Measurements from ENCODE around the gene ZNF184. TPM values are rescaled to one million over a fixed set of nuclear protein-coding genes. Genes with fewer than 3 reads are reported as not detected.
A peak's percentile ranks its signal among the peaks of the same experiment; 100 is the strongest.

ZNF184 gene
- total and polyA plus RNA-seq, 9 of the 15 experiments (the other 6 are each of a cell fraction or from before 2014, with no cell fraction given), result 7.6 to 22.2 (median 12.8) TPM

GRCh38 chr6:27495386-27496135 lies 22.7 kb upstream of the ZNF184 start (continued):
- TF ChIP-seq, protein P1, sequence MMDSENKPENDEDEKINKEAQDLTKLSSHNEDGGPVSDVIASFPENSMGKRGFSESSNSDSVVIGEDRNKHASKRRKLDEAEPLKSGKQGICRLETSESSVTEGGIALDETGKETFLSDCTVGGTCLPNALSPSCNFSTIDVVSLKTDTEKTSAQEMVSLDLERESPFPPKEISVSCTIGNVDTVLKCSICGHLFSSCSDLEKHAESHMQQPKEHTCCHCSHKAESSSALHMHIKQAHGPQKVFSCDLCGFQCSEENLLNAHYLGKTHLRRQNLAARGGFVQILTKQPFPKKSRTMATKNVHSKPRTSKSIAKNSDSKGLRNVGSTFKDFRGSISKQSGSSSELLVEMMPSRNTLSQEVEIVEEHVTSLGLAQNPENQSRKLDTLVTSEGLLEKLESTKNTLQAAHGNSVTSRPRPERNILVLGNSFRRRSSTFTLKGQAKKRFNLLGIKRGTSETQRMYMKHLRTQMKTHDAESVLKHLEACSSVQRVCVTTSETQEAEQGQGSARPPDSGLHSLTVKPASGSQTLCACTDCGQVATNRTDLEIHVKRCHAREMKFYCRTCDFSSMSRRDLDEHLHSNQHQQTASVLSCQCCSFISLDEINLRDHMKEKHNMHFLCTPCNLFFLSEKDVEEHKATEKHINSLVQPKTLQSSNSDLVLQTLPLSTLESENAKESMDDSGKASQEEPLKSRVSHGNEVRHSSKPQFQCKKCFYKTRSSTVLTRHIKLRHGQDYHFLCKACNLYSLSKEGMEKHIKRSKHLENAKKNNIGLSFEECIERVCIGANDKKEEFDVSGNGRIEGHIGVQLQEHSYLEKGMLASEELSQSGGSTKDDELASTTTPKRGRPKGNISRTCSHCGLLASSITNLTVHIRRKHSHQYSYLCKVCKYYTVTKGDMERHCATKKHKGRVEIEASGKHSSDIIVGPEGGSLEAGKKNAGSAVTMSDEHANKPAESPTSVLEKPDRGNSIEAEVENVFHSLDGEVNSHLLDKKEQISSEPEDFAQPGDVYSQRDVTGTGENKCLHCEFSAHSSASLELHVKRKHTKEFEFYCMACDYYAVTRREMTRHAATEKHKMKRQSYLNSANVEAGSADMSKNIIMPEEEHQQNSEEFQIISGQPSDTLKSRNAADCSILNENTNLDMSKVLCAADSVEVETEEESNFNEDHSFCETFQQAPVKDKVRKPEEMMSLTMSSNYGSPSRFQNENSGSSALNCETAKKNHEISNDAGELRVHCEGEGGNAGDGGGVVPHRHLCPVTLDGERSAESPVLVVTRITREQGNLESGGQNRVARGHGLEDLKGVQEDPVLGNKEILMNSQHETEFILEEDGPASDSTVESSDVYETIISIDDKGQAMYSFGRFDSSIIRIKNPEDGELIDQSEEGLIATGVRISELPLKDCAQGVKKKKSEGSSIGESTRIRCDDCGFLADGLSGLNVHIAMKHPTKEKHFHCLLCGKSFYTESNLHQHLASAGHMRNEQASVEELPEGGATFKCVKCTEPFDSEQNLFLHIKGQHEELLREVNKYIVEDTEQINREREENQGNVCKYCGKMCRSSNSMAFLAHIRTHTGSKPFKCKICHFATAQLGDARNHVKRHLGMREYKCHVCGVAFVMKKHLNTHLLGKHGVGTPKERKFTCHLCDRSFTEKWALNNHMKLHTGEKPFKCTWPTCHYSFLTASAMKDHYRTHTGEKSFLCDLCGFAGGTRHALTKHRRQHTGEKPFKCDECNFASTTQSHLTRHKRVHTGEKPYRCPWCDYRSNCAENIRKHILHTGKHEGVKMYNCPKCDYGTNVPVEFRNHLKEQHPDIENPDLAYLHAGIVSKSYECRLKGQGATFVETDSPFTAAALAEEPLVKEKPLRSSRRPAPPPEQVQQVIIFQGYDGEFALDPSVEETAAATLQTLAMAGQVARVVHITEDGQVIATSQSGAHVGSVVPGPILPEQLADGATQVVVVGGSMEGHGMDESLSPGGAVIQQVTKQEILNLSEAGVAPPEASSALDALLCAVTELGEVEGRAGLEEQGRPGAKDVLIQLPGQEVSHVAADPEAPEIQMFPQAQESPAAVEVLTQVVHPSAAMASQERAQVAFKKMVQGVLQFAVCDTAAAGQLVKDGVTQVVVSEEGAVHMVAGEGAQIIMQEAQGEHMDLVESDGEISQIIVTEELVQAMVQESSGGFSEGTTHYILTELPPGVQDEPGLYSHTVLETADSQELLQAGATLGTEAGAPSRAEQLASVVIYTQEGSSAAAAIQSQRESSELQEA (IDR thresholded peaks at IDR 0.05; ENCODE audit: low read depth), result peak; percentile 75
- no peak for TF ChIP-seq ZNF79 (CRISPR knock-in tag; IDR thresholded peaks at IDR 0.05; ENCODE audit: low read depth)
- peak; percentile 74; the same call in 1 of the 2 replicates for TF ChIP-seq RFX5 (IDR thresholded peaks at IDR 0.05; ENCODE audit: low read depth, low read length)
- peak; percentile 99 for TF ChIP-seq ADNP (tag; IDR thresholded peaks at IDR 0.05)
- no peak for TF ChIP-seq IRF2 (CRISPR knock-in tag; IDR thresholded peaks at IDR 0.05)
- no peak for TF ChIP-seq NCOR1 (IDR thresholded peaks at IDR 0.05)
- TF ChIP-seq NR3C1 (CRISPR knock-in tag; IDR thresholded peaks at IDR 0.05), result no peak
- TF ChIP-seq ZNF778 (CRISPR knock-in tag; IDR thresholded peaks at IDR 0.05), result no peak
- TF ChIP-seq BRF1 (IDR thresholded peaks at IDR 0.05; ENCODE audit: borderline replicate concordance, extremely low read depth, insufficient read length), result peak; percentile 44
- no peak for TF ChIP-seq SMAD2 (IDR thresholded peaks at IDR 0.05; ENCODE audit: low read depth, low read length)
- TF ChIP-seq C11orf30 (IDR thresholded peaks at IDR 0.05; ENCODE audit: low read depth), result no peak; the same call in 1 of the 2 replicates
- TF ChIP-seq TARDBP (IDR thresholded peaks at IDR 0.05), result peak; percentile 94
- no peak; the same call in 1 of the 2 replicates for TF ChIP-seq FOXK1 (CRISPR knock-in tag; IDR thresholded peaks at IDR 0.05; ENCODE audit: borderline replicate concordance)
- TF ChIP-seq IRF1 (CRISPR knock-in tag; IDR thresholded peaks at IDR 0.05; ENCODE audit: borderline replicate concordance), result no peak
- TF ChIP-seq, protein P2, sequence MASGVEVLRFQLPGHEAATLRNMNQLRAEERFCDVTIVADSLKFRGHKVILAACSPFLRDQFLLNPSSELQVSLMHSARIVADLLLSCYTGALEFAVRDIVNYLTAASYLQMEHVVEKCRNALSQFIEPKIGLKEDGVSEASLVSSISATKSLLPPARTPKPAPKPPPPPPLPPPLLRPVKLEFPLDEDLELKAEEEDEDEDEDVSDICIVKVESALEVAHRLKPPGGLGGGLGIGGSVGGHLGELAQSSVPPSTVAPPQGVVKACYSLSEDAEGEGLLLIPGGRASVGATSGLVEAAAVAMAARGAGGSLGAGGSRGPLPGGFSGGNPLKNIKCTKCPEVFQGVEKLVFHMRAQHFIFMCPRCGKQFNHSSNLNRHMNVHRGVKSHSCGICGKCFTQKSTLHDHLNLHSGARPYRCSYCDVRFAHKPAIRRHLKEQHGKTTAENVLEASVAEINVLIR (CRISPR knock-in tag; IDR thresholded peaks at IDR 0.05), result peak; percentile 94
- TF ChIP-seq, protein P3, sequence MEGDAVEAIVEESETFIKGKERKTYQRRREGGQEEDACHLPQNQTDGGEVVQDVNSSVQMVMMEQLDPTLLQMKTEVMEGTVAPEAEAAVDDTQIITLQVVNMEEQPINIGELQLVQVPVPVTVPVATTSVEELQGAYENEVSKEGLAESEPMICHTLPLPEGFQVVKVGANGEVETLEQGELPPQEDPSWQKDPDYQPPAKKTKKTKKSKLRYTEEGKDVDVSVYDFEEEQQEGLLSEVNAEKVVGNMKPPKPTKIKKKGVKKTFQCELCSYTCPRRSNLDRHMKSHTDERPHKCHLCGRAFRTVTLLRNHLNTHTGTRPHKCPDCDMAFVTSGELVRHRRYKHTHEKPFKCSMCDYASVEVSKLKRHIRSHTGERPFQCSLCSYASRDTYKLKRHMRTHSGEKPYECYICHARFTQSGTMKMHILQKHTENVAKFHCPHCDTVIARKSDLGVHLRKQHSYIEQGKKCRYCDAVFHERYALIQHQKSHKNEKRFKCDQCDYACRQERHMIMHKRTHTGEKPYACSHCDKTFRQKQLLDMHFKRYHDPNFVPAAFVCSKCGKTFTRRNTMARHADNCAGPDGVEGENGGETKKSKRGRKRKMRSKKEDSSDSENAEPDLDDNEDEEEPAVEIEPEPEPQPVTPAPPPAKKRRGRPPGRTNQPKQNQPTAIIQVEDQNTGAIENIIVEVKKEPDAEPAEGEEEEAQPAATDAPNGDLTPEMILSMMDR (IDR thresholded peaks at IDR 0.05 in 2 of 3, conservative IDR thresholded peaks at IDR 0.05 in 1 of 3; ENCODE audit: insufficient read depth in 2 of 3, low read depth in 1 of 3, low read length in 3 of 3), result peak; percentile 40 to 58 (median 40); a peak in 5 of 6 replicates

All from K562 (cell line).